ENCODE results near the gene PHF12. TPM values are rescaled to one million over a fixed set of nuclear protein-coding genes. Genes with fewer than 3 reads are reported as not detected.
"Not testable (repeated sequence)": the region's sequence is repeated elsewhere in the genome, so short reads cannot be mapped to it uniquely, and the experiment has no call there.

Gene PHF12
- total RNA-seq, 6 donors from 2014 or later = 38.8 to 103 (median 62.7) TPM

GRCh38 chr17:28878158-28878910 lies 73.0 kb downstream of the PHF12 start:
- peaks cover 29 to 56% (median 46%) of the 10 kb centered on the region in 4 donors for H3K36me3 ChIP-seq
- no peaks in the 10 kb centered on the region for H3K27me3 ChIP-seq
- no peak overlapping the region for H3K27ac ChIP-seq
- H3K9me3 ChIP-seq = no peaks in the 10 kb centered on the region
- ATAC-seq (ENCODE audit: low FRiP score in 2 of 2) = no peak
- TF ChIP-seq POLR2AphosphoS5 (IDR thresholded peaks at IDR 0.05) (no peak), EP300 (IDR thresholded peaks at IDR 0.05) (no peak), POLR2A (IDR thresholded peaks at IDR 0.05) (no peak), CTCF (IDR thresholded peaks at IDR 0.05) (no peak)
- 93 to 95% methylated on average over 2 of the region's 2 CpGs for WGBS, 2 donors
- no peak overlapping the region for H3K4me3 ChIP-seq
- H3K4me1 ChIP-seq = no peaks in the 10 kb centered on the region
- DNase-seq = no peak

GRCh38 chr17:28877150-28877711 lies 74.1 kb downstream of the PHF12 start:
- 90 to 98% methylated on average over 6 of the region's 6 CpGs for WGBS, 2 donors
- H3K27me3 ChIP-seq; DNase-seq; H3K4me1 ChIP-seq; H3K27ac ChIP-seq; ATAC-seq (ENCODE audit: low FRiP score in 2 of 2); H3K9me3 ChIP-seq; H3K4me3 ChIP-seq: not testable (repeated sequence)
- peaks cover 24 to 45% (median 35%) of the 10 kb centered on the region in 4 donors for H3K36me3 ChIP-seq

- 44 to 48% methylated on average over 1 of the region's 1 CpG for WGBS, 2 donors
- H3K27ac ChIP-seq = no peak overlapping the region
- H3K4me1 ChIP-seq = no peaks in the 10 kb centered on the region
- no peaks in the 10 kb centered on the region for H3K27me3 ChIP-seq
- H3K36me3 ChIP-seq = peaks cover 17 to 33% (median 23%) of the 10 kb centered on the region in 4 donors
- no peak for TF ChIP-seq POLR2A (IDR thresholded peaks at IDR 0.05)
- TF ChIP-seq EP300 (IDR thresholded peaks at IDR 0.05) = no peak
- no peak for TF ChIP-seq POLR2AphosphoS5 (IDR thresholded peaks at IDR 0.05)
- TF ChIP-seq CTCF (IDR thresholded peaks at IDR 0.05) = no peak
- DNase-seq (no peak), ATAC-seq (ENCODE audit: low FRiP score in 2 of 2) (no peak)
- H3K4me3 ChIP-seq = no peak overlapping the region
- H3K9me3 ChIP-seq = no peaks in the 10 kb centered on the region
These were observed 75.3 kb downstream of the PHF12 start for GRCh38 chr17:28875848-28876550.

- H3K27ac ChIP-seq = no peak overlapping the region
- H3K4me3 ChIP-seq = no peak overlapping the region
- 89 to 96% methylated on average over 3 of the region's 3 CpGs for WGBS, 2 donors
- no peaks in the 10 kb centered on the region for H3K27me3 ChIP-seq
- no peak for TF ChIP-seq POLR2A (IDR thresholded peaks at IDR 0.05)
- no peak for TF ChIP-seq CTCF (IDR thresholded peaks at IDR 0.05)
- no peak for TF ChIP-seq POLR2AphosphoS5 (IDR thresholded peaks at IDR 0.05)
- no peak for TF ChIP-seq EP300 (IDR thresholded peaks at IDR 0.05)
- ATAC-seq (ENCODE audit: low FRiP score in 2 of 2) (no peak), DNase-seq (no peak)
- H3K4me1 ChIP-seq = no peaks in the 10 kb centered on the region
- H3K9me3 ChIP-seq = no peaks in the 10 kb centered on the region
- H3K36me3 ChIP-seq = peaks cover 4 to 20% (median 11%) of the 10 kb centered on the region in 4 donors
These were observed 76.6 kb downstream of the PHF12 start for GRCh38 chr17:28874750-28875149.

- ATAC-seq (ENCODE audit: low FRiP score in 2 of 2) = no peak
- Histone ChIP-seq H3K4me3 (no peak overlapping the region), H3K27me3 (no peaks in the 10 kb centered on the region), H3K9me3 (no peaks in the 10 kb centered on the region), H3K27ac (no peak overlapping the region), H3K36me3 (peaks cover 0 to 11% (median 2%) of the 10 kb centered on the region in 4 donors), H3K4me1 (no peaks in the 10 kb centered on the region)
- no peak for TF ChIP-seq EP300 (IDR thresholded peaks at IDR 0.05)
- TF ChIP-seq CTCF (IDR thresholded peaks at IDR 0.05) = no peak
- TF ChIP-seq POLR2AphosphoS5 (IDR thresholded peaks at IDR 0.05) = no peak
- TF ChIP-seq POLR2A (IDR thresholded peaks at IDR 0.05) = no peak
- no peak for DNase-seq
- 83 to 91% methylated on average over 7 of the region's 7 CpGs for WGBS, 2 donors
These were observed 77.5 kb downstream of the PHF12 start for GRCh38 chr17:28873839-28874238.

Data from upper lobe of left lung (tissue), 6 donors.